ENCODE data around the gene KLK10.

GRCh38 chr19:50981587-50982146 is 37.8 kb downstream of the KLK10 start:
- TF ChIP-seq, protein P1, sequence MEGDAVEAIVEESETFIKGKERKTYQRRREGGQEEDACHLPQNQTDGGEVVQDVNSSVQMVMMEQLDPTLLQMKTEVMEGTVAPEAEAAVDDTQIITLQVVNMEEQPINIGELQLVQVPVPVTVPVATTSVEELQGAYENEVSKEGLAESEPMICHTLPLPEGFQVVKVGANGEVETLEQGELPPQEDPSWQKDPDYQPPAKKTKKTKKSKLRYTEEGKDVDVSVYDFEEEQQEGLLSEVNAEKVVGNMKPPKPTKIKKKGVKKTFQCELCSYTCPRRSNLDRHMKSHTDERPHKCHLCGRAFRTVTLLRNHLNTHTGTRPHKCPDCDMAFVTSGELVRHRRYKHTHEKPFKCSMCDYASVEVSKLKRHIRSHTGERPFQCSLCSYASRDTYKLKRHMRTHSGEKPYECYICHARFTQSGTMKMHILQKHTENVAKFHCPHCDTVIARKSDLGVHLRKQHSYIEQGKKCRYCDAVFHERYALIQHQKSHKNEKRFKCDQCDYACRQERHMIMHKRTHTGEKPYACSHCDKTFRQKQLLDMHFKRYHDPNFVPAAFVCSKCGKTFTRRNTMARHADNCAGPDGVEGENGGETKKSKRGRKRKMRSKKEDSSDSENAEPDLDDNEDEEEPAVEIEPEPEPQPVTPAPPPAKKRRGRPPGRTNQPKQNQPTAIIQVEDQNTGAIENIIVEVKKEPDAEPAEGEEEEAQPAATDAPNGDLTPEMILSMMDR (IDR thresholded peaks at IDR 0.05): no peak
- TF ChIP-seq ZFX (IDR thresholded peaks at IDR 0.05; ENCODE audit: borderline replicate concordance): no peak

All from 22Rv1 (cell line).